Gastrocnemius medialis (tissue), 4 donors: Measurements from ENCODE around the gene POLD2.

ENCODE experiments used
- CTCF ChIP-seq, 5 experiments: fragments of 450-650 bp in 3 of 5; fragments of 200-600 bp in 2 of 5; sonication (generic) in 2 of 5; IDR thresholded peaks in 4 of 5; conservative IDR thresholded peaks in 1 of 5; 1 replicate in 4 of 5; 2 replicates in 1 of 5; pipeline ENCODE4 v1.5.1; 2016 to 2019; ENCODE audit warnings: antibody characterized with exemption in 5 of 5, mild to moderate bottlenecking in 3 of 5, moderate library complexity in 3 of 5
- POLR2A ChIP-seq, 2 donors: fragments of 450-650 bp; IDR thresholded peaks; one replicate each; pipeline ENCODE4 v1.6.1; 2017; ENCODE audit warnings: antibody characterized with exemption in 2 of 2, mild to moderate bottlenecking in 2 of 2, moderate library complexity in 2 of 2

GRCh38 chr7:44103566-44103922, 19.8 kb downstream of the POLD2 start:
- no peak for TF ChIP-seq POLR2A (IDR thresholded peaks at IDR 0.05)
- no peak for TF ChIP-seq CTCF (IDR thresholded peaks at IDR 0.05 in 4 of 5, conservative IDR thresholded peaks at IDR 0.05 in 1 of 5)
